ENCODE results near the gene DNLZ.
A peak's percentile ranks its signal among the peaks of the same experiment; 100 is the strongest.

DNLZ gene

DNA sequence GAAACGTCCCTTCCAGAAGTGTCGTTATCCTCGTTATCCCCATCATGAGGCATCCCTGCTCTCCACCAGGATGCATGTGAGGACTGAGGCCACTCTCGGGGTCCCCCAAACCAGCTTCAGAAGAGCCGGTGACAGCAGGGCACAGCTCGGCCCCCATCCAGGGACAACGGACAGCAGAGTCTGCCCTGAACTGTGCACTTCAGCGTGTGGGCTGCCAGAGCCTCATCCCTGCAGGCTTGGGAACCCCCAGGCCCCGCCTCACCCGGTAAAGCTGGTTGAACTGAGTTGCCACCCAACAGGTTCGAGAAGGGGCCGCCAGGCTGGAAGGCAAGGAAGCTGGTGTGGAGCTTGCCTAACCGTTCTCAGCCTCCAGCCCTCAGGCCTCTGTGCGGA, 10.6 kb upstream of the DNLZ start:
- no peak for DNase-seq

DNA sequence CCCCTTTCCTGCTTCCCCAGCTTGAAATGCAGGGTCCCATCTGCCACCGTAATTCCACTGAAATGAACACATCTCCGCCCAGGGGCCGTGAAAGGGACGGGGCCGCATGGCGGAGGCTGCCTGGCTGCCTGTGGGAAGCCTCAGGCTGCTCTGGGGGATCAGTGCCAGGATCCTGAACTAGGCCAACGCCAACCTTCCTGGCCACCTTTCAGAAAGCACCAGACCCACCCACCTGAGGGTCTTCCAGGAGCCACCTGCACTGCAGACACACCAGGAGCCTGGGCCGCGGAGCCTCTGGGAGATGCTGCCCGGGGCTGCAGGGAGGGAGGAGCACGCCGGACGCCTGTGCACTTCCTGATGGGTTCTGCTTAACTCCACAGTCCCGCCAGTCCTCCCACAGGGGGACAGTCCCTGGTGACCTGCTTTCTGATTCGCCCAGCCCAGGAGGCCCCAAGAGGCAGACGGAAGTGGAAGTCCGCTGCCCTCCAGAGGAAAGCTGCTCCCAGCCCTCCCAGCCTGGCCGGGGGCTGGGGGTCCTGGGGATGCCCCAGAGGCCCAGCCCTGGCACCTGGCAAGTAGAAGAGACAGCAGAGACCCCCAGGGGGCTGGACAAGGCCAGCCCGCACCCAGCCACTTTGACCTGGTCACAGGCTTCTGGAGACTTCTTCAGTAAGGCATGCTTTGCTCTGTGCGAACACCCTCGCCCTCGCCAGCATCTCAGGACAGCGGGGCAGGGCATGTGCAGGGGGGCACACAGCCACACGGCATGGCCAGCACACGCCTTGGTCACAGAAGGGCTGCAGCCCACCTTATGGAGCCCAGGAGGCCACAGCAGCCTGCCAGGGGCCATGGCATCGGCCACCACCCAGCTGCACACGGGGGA, 10.0 kb upstream of the DNLZ start, which contains the start of gene CARD9:
CARD9 (minus strand) TSS at position 370 of the 883 bp plus-strand sequence. CDS start 1,591 bp downstream, outside the sequence.
- DNase-seq: no peak

DNA sequence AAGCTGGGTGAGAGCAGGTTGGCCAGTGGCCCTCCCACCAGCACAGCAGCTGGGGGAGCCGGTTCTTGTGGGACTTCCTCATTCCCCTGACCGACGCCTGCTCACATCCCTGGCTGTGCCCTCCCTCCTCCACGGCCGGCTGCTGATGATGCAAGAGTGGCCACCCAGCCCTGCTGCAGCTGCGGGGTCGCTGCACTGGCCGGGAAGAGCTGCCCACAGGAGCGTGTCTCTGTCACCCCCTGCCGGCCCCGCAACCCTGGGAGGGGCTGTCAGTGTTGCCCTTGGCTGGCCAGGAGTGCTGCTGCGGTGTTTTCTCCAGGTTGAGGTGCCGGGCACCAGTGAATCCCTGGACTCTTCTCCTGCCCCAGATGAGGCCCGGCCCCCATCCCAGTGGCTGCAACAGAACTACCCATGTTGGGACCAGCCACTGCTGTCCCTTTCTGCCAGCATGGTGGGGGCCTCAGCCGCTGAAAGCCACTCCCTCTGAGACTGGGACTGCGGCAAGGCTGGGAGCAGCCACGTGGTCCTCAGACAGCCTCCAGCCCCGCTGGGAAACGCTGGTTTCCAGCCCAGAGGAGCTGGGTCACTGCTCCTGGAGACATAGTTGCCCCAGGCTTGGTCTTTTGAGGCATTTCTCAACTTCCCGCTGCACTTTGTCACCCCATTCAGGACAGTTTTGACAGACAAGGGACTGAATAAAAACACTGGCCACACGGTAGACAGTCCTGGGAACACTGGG, 9.2 kb upstream of the DNLZ start:
- peak; percentile 46 for DNase-seq

DNA sequence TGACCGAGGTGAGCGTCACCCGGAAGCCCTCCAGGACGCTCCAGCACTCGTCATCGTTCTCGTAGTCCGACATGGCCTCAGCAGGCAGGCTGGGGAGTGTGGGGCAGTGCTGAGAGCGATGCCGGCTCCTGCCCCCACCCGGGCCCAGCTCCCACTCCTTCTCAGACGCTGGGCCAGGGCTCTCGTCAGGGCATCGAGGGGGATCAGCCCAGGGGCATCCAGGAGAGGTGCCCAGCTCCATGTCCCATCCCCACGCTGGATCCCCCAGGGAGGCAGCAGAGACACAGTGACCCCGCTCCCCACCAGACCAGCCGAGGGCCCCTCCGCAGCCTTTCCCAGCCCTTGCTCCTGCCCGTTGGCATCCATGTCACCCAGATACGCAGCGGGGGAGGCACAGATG, 8.5 kb upstream of the DNLZ start:
- no peak for DNase-seq

DNA sequence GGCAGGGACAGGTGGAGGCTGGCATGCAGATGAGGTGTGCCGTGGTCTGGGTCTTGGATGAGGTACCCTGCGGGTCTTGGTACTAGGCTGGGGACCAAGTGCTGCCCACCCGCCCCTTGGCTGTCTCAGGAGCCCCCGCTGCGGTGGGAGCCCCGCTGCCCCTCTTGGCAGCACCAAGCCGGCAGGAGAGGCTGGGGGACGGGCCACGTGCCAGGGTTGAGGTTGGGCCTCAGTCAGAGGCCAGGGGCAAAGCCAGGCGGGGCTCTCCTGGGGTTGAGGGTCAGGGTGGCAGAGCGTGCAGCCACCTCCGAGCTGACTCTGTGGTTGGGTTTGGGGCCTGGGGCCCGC, 8.0 kb upstream of the DNLZ start:
- DNase-seq: no peak

DNA sequence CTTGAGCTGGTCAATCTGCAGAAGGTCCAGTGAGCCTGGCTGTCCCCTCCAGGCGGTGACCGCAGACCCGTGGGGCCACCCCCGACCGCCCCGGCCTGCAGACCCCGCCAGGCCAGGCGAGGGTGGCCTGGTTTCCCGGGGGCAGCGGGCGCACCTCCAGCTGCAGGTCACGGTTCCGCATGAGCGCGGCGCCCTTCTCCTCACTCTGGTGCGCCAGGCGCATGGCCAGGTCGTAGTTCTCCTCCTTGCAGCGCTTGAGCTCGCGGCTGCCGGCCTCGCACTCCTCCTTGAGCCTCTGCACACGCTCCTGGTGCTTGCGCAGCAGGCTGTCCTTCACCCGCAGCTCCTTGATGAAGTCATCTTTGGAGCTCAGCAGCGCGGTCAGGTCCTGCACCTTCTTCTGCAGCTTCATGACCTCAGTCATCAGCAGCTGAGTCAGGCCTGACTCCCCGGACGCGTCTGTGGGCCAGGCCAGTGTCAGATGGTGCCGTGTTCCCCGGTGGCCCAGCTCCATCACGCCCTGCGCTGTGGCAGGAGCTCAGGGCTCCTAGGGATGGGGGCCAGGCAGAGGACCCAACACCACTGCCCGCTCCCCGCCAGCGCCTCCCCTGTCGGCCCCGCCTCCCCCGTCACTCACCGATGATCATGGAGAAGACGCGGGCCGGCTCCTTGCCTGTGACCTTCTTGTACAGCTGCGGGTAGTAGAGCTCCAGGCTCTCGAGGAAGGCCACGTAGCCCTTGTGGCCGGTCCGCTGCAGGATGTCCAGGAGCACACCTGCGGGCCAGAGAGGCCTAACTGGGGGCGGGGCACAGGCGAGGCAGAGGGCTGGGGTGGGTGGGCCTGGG, 7.4 kb upstream of the DNLZ start:
- DNase-seq: no peak

DNA sequence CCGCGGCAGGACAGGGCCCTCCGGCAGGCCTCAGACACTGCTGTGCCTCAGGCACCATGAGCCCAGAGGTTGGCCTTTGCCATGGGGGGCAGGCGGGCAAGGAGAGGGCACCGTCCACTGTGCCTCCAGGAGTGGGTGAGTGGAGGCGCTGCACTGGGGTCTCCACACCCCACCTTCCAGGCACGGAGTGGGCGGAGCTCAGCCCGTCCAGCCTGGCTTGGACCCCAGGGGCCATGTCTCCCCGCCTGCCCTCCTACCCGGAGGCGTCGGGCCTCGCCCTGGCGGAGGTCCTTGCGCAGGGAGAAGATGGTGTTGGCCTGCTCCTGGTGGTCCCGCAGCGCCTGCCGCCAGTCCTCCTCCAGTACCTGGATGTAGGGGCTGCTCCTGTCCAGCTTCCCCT, 6.5 kb upstream of the DNLZ start:
- DNase-seq: no peak

DNA sequence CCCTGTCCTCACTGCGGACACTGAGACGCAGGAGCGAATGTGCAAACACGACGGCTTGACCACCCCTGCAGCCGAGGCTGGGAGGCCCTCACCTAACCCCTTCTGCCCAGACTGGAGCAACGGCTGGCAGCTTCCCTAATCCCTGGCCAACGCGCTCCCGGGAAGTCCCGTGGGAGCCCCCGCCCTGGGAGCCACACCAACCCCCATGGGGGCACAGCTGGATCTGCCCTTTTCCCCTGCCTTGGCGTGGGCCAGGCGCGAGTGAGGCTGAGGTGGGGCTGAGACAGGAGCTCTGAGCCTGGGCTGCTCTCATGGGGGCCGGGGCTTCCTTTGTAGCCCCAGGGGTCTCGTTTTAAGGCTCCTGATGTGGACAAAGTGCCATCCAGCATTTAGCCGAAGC, 4.6 kb upstream of the DNLZ start:
- no peak for DNase-seq

DNA sequence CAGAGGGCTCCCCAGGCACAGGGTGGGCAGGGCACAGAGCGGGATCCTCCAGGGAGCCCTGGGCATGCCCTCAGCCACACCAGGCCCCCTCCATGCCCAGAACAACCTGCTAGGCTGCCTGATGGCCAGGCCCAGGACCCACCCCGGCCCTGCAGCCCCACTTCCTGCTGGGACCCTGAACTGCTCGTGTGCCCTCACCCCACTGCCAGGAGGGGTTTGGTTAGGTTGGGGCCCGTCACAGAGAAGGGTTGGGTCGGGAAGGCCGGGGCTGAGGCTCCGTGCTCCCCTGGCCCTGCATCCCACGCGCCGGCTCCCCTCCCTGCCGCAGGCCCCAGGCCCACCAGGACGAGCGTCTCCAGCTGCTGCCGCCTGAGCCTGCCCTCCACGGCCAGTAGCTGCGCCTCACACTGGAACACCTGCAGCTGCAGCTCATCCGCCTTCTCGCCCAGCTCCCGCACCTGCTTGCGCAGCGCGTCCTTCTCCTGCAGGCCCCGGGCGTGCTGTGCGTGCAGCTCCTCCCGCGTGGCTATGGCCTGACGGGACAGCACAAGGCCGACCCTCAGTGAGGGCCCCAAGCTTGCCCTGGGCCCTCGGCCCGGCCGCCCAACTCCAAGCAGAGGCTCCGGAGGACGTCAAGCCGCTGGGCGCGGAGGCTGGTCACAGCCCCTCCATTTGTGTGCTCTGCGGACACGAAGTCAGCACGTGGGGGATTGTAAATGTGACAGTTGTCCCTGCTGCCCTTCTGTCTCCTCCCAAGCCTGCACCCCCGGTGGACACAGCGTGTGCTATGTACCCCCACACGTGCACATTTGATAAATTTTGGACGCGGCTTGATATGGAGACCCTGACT, 4.0 kb upstream of the DNLZ start:
- no peak for DNase-seq

DNA sequence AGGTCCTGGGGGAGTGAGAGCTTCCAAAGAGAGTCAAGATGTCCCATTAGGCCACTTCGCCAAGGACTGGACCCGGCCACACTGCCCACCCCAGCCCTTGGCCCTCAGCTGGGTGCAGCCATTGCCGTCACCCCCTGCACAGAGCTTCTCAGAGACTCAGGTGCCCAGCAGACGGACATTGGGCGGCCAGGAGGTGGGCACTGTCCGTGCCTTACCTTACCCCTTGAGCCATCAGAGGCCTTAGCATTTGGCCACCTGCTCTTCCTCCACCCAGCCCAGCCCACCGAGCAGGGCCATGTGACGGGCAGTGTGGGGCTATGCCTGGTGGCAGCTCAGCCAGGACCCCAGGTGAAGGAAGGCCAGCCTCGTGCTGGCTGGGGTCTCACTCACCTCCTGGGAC, 3.3 kb upstream of the DNLZ start:
- DNase-seq: no peak

DNA sequence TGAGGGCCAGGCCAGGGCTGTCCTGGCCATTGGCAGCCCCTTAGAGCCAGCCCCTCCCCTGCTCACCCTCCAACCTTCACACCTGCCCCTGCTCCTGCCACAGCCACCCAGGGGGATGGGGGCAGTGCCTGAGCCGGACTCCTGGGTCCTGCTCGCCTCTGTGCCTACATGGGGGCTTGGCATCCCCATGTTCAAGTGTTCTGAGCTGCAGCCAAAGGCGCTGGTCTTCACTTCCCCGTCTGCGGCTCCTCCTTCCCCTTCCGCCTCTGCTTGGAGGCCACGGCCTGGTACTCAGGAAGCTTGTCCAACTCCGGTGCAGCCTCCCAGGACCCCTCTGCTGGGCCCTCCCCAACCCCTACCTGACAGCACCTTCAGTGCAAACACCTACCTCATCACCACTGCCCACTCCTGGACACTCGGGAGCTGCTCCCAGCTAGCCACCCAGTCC, 2.3 kb upstream of the DNLZ start:
- DNase-seq: peak; percentile 50

DNA sequence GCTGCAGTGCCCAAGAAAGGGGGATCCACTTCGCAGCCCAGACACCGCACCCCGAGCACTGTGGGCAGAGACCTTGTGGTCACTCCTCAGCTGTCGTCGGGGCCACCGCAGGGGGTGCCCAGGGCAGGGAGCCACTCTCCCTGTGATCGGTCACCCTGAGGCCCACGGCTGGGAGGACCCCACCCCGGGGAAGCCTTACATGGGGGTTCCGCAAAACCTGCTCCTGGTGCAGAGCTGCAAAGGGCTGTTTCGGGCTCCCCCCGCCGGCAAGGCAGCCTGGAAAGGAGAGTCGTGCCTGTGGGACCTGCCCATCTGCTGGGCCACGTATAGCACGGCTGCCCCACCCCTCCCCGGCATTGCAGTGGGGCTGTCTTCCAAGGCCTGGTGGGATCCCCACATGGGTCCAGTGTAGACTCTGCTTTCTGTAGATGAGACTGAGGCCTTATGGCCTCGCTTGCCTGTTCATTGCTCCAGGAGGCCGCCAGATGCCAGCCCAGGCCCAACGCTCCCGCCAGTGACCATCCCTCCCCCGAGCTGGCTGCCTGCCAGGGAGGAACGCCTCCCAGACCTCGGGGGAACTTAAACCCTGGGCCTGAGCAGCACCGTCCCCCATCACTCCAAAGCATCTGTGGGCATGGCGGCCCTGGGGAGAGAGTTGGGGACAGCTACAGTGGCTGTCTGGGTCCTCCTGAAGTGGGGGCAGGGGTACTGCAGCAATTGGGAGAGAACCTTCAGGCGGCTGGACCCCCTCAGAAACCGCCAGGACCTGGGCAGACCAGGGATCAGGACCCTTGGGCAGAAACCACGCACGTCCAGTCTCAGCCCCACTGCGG, 1.6 kb upstream of the DNLZ start:
- DNase-seq: no peak

DNA sequence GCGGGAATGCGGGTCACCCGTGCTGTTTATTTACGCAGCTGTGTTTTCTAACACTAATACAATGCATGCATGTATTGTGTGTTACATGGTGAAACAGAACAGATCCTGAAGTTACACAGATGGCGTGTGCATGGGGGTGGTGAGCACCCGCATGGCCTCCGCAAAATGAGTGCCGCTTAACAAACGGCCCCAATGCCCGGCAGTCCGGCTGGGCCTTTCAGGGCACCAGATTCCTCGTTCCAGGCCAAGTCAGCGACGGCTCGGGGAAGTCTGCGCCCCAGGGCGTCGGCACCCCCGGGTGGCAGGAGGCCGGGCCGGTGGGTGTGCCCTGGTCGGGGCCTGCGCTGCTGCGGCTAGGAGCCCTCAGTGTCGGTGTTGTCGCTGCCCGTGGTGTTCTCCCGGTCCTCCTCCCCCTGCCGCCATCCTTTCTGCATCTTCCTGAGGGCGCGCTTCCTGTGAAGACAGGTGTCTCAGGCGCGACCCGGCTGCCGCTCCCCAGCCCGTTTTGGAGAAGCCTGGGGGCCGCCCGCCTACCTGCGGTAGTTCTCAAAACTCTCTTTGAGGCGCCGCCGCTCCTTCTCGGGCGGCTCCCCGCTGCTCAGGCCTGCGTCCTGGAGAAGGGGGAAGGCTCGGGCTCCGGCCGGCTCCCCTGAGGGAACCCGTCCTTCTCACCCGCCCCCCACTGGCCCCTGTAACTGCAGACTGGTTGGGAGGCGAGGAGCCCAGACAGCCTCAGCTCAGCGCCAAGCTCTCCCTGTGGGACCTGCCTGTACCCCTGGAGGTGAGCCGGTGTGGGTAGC, 605 bp upstream of the DNLZ start:
- no peak for DNase-seq

DNA sequence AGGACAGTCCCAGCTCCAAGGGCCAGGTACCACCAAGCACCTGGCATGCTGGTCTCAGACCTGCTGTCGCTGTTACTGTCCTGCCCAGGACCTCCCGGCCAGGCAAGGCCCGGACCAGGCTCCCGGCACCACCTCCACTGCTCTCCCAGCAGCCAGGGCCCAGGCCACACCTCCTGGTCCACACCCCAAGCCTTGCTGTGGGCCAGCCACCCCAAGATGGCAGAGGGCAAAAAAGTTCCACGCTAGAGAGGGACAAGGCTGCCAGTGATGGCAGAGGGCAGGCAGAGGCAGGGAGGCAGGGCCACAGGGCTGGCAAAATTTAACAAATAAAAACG, 1.1 kb downstream of the DNLZ start:
- no peak for DNase-seq

DNA sequence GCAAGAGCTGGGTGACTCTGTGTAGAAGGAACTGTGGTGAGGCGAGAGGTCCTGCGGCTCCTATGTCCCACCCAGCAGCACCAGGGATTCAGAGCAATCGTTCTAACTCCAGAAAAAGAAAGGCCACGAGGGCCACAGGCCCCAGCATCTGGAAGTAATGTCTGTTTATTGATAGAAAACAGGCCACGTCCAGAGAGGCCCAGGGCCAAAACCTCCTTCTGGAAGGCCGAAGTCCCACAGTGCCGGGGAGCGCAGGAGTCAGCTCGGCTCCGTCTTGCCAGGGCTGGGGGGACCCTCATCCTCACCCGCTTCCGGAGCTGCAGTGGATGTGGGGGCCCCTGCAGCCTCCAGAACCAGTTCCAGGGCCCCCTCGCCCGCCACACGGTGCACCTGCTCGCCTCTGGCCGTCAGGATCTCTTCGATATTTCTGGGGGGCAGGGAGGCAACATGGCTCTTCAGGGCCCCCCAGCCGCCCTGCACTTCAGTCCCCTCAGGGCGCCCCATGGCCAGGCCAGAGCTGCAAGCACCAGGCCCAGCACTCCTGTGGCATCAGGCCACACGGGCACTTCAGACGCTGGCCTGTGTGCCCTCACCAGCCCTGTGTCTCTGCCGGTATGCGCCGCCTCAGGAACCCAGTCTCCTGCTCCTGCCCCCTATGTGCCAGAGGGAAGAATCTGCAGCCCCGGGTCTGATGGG, 1.6 kb downstream of the DNLZ start:
- DNase-seq: no peak

DNA sequence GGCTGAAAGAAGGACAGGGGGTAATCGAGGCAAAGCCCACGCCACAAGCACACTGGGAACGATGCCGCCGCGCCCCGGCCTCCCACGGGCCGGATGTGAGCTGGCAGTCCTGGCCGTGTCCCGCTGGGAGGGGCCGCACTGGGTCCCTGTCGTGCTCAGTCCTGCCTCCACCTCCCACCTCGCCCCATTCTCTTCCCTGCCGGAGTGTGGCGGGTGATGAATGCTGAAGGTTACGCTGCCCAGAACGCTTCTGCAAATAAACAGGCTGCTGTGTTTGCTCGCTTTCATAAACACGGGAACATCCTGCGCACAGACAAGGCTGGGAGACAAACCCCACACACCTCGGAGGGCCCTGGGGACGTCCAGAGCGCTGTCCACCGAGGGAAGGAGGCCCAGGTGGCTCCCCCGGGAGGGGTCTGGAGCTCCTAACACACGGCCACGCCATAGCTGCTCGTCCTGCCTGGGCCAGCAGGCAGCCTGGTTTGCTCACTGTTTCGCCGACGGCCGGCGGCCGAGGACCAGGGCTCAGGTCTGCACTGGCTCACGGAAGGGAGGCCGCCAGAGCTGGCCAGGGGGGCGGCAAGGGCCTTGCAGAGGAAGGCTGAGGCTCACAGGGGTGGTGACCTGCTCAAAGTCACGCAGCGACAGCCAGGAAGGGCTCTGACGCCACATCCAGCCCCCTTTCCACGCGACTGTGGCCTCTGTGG, 2.3 kb downstream of the DNLZ start:
- no peak for DNase-seq

DNA sequence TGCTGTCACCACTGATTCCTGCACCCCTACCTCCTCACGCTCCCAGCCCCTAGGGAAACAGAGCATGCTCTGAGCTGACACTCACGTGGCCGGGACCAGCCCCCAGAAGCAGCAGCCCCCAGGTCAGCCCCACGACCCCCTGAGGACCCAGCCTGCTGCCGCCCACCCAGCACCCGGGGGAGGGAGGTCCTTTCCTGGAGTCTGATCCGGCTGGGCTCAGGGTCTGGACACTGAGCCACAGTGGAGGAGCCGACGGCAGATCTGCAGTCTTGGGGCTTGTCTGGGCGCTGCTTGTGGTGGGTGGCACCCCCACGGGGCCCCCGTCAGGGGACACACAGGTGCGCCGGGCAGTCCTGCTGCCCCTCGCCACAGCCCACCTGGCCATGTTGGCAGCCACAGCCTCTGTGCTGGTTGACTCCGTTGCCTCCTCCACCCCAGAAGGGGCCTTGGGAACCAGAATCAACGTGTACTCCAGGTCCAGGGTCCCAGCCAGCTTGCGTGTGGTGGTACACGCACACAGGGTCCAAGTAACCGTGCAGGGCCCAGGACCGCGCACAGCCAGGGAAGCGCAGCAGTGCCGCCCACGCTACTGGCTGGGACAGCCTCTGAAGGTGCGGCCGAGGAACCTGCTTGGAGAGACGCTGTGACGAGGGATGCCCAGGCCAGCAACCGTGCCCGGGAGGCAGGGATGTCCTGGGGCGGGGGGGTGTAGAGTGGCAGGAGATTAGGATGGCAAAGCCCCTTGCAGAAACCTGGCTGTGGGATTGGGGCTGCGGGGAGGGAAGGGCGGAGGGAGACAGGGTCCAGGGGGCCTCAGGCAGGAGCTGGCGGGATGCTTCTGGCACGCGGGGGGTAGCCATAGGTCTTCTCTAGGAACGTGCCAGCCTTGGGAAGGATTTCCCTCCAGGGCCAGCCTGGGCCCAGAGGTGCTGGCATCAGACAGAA, 3.5 kb downstream of the DNLZ start:
- no peak for DNase-seq

DNA sequence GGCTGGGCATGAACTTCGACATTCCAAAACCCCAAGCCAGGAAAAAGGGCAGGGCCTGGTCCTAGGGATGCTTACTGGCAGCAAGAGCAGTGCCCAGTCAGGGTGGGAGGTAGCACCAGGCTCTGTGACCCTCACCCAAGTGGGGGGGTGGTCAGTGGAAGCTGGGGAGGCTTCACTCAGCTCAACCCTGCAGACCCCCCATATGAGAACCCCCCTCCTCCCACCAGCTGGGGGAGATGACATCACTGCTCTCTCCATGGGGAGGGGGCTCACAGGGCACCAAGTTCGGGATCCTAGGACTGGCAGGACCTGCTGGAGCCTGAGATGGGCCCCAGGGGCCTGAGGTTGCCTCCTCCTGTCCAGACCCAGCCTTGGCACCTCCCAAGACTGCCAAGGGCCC, 4.7 kb downstream of the DNLZ start:
- DNase-seq: no peak

Measured in GDM1 (cell line).